Osteoblast (primary cell): ENCODE data around the gene PITPNC1. TPM values are rescaled to one million over a fixed set of nuclear protein-coding genes. Genes with fewer than 3 reads are reported as not detected.
A peak's percentile ranks its signal among the peaks of the same experiment; 100 is the strongest.

Source experiments
- DNase-seq: peaks from one replicate; pipeline ENCODE4 v3.0.0; 2011; ENCODE audit warnings: low spot score, mixed read lengths; ENCODE audit not compliant: insufficient read length; ENCODE audit errors: missing footprints
- H2AFZ ChIP-seq: 2 replicates; pipeline ENCODE4 v1.6.0; 2011; ENCODE audit warnings: mild to moderate bottlenecking, low read length
- H3K27ac ChIP-seq: 2 replicates; pipeline ENCODE4 v1.5.1; 2011; ENCODE audit warnings: mild to moderate bottlenecking, low read depth, low read length, moderate library complexity
- H3K27me3 ChIP-seq: 2 replicates; pipeline ENCODE4 v1.6.0; 2012; ENCODE audit warnings: mild to moderate bottlenecking, control low read depth, inconsistent platforms, low read length, moderate library complexity; ENCODE audit not compliant: insufficient read depth
- H3K36me3 ChIP-seq: 2 replicates; pipeline ENCODE4 v1.5.1; 2011; ENCODE audit warnings: mild to moderate bottlenecking, low read length, control low read depth, moderate library complexity; ENCODE audit not compliant: insufficient read depth
- H3K4me1 ChIP-seq: 2 replicates; pipeline ENCODE4 v1.5.1; 2011; ENCODE audit warnings: mild to moderate bottlenecking, low read length, control low read depth, moderate library complexity; ENCODE audit not compliant: insufficient read depth
- H3K4me2 ChIP-seq: 2 replicates; pipeline ENCODE4 v1.6.0; 2011; ENCODE audit warnings: mild to moderate bottlenecking, low read length; ENCODE audit not compliant: insufficient read depth
- H3K4me3 ChIP-seq: fragments of 200-600 bp; sonication (generic); 3 replicates; pipeline ENCODE4 v1.5.1; 2012; ENCODE audit warnings: mild to moderate bottlenecking, low read length, inconsistent platforms; ENCODE audit not compliant: insufficient read depth
- H3K79me2 ChIP-seq: 2 replicates; pipeline ENCODE4 v1.6.0; 2012; ENCODE audit warnings: mild to moderate bottlenecking, low read length, control low read depth, inconsistent platforms; ENCODE audit not compliant: insufficient read depth
- H3K9me3 ChIP-seq: 2 replicates; pipeline ENCODE4 v1.5.1; 2011; ENCODE audit warnings: low read depth, low read length, control low read depth
- H4K20me1 ChIP-seq: 2 replicates; pipeline ENCODE4 v1.6.0; 2012; ENCODE audit warnings: mild to moderate bottlenecking, low read length, control low read depth; ENCODE audit not compliant: insufficient read depth
- total RNA-seq: library from RNA; depleted of rRNA; stranded (reverse); fragments of >200 nt; gene quantifications from 2 replicates; pipeline ENCODE4 v1.2.3, GENCODE V29; 2012
- TF ChIP-seq, protein P1 (sequence below): IDR thresholded peaks from 2 replicates; pipeline ENCODE4 v1.5.1; 2011; ENCODE audit warnings: mild to moderate bottlenecking, low read depth, low read length, moderate library complexity; ENCODE audit errors: extremely low read depth

The PITPNC1 gene
- total RNA-seq, 1 donor: 6.2 TPM

GRCh38 chr17:67557052-67557845 is 180.2 kb downstream of the PITPNC1 start:
- no peaks in the 10 kb centered on the region for H3K79me2 ChIP-seq
- H3K9me3 ChIP-seq: no peaks in the 10 kb centered on the region
- DNase-seq: no peak
- H3K4me3 ChIP-seq: no peak overlapping the region
- no peaks in the 10 kb centered on the region for H3K27me3 ChIP-seq
- H4K20me1 ChIP-seq: no peaks in the 10 kb centered on the region
- no peak overlapping the region for H3K4me2 ChIP-seq
- peaks cover 11% of the 10 kb centered on the region for H3K4me1 ChIP-seq
- TF ChIP-seq, protein P1, sequence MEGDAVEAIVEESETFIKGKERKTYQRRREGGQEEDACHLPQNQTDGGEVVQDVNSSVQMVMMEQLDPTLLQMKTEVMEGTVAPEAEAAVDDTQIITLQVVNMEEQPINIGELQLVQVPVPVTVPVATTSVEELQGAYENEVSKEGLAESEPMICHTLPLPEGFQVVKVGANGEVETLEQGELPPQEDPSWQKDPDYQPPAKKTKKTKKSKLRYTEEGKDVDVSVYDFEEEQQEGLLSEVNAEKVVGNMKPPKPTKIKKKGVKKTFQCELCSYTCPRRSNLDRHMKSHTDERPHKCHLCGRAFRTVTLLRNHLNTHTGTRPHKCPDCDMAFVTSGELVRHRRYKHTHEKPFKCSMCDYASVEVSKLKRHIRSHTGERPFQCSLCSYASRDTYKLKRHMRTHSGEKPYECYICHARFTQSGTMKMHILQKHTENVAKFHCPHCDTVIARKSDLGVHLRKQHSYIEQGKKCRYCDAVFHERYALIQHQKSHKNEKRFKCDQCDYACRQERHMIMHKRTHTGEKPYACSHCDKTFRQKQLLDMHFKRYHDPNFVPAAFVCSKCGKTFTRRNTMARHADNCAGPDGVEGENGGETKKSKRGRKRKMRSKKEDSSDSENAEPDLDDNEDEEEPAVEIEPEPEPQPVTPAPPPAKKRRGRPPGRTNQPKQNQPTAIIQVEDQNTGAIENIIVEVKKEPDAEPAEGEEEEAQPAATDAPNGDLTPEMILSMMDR: no peak
- H3K36me3 ChIP-seq: no peaks in the 10 kb centered on the region
- H2AFZ ChIP-seq: no peak overlapping the region
- H3K27ac ChIP-seq: peak overlapping the region; percentile 60

- Histone ChIP-seq H3K4me3 (no peak overlapping the region), H2AFZ (no peak overlapping the region), H3K36me3 (no peaks in the 10 kb centered on the region), H4K20me1 (no peaks in the 10 kb centered on the region), H3K9me3 (no peaks in the 10 kb centered on the region), H3K4me2 (no peak overlapping the region), H3K4me1 (peaks cover 11% of the 10 kb centered on the region), H3K79me2 (no peaks in the 10 kb centered on the region), H3K27ac (peak overlapping the region; percentile 60), H3K27me3 (no peaks in the 10 kb centered on the region)
- peak; percentile 44 for DNase-seq
- TF ChIP-seq, protein P1: no peak
Measured at GRCh38 chr17:67557921-67558320, 180.8 kb downstream of the PITPNC1 start.

- Histone ChIP-seq H3K4me1 (peaks cover 11% of the 10 kb centered on the region), H3K4me3 (no peak overlapping the region), H2AFZ (no peak overlapping the region), H3K36me3 (no peaks in the 10 kb centered on the region), H3K27ac (peak overlapping the region; percentile 60), H4K20me1 (no peaks in the 10 kb centered on the region), H3K4me2 (no peak overlapping the region), H3K27me3 (no peaks in the 10 kb centered on the region), H3K79me2 (no peaks in the 10 kb centered on the region), H3K9me3 (no peaks in the 10 kb centered on the region)
- peak; percentile 51 for DNase-seq
- TF ChIP-seq, protein P1: no peak
Measured at GRCh38 chr17:67558740-67559380, 181.8 kb downstream of the PITPNC1 start.

- no peaks in the 10 kb centered on the region for H4K20me1 ChIP-seq
- no peak overlapping the region for H2AFZ ChIP-seq
- H3K9me3 ChIP-seq: no peaks in the 10 kb centered on the region
- TF ChIP-seq, protein P1: peak; percentile 13
- no peak overlapping the region for H3K4me3 ChIP-seq
- H3K27ac ChIP-seq: peak overlapping the region; percentile 39
- DNase-seq: no peak
- no peaks in the 10 kb centered on the region for H3K36me3 ChIP-seq
- no peaks in the 10 kb centered on the region for H3K27me3 ChIP-seq
- no peak overlapping the region for H3K4me2 ChIP-seq
- H3K4me1 ChIP-seq: peaks cover 11% of the 10 kb centered on the region
- no peaks in the 10 kb centered on the region for H3K79me2 ChIP-seq
Measured at GRCh38 chr17:67559381-67559966, 182.4 kb downstream of the PITPNC1 start.
